ENCODE data around the gene PLCB4.

PLCB4 gene

DNA sequence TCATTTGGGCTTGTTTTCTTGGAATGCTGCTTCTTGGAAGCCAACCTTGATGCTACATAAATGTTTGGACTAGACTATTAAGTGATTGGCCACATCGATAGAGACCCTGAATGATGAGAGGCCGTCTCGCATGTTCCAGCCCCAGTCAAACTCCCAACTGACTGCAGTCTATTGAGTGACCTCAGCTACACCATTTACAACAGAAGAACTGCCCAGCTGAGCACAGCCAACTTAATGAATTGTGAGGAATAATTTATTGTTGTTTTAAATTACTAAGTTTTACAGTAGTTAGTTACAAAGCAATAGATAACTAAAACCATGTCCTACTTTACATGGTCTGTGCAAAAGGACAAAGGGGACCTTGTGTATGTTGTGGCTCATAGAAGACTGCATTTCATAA lies 63.0 kb downstream of the PLCB4 start:
- Histone ChIP-seq H3K9ac (ENCODE audit: low read length) (no peak overlapping the region), H3K36me3 (ENCODE audit: insufficient read depth, low read length) (no peaks in the 10 kb centered on the region), H3K4me3 (ENCODE audit: low read depth in 1 of 2, low read length in 2 of 2) (no peak overlapping the region), H3K27me3 (ENCODE audit: control insufficient read depth in 1 of 2, insufficient read depth in 2 of 2, low read length in 2 of 2) (no peaks in the 10 kb centered on the region), H3K9me3 (ENCODE audit: low read length) (peaks cover 14% of the 10 kb centered on the region), H3K4me1 (ENCODE audit: insufficient read depth, low read length) (peaks cover 12% of the 10 kb centered on the region), H3K27ac (ENCODE audit: low read depth, low read length) (no peak overlapping the region)

DNA sequence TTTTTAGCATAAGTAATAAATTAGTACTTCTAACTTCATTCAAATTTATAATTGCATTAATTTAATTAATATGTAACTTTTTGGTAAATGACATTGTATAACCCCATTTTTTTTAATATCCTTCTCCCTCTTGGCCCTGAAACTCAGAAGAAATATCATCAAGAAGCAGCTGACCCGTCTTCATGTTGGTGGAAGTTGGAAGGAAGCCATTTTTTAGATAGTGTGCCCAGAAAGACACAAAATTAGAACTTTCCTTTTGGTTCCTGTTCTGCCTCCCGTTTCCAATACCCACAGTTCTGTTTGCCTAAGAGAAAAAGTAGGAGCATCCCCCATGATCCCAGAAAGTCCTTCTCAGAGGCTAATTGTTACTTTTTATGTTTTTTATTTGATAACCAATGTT lies 65.5 kb downstream of the PLCB4 start:
- no peak overlapping the region for H3K27ac ChIP-seq (ENCODE audit: low read depth, low read length)
- no peaks in the 10 kb centered on the region for H3K27me3 ChIP-seq (ENCODE audit: control insufficient read depth in 1 of 2, insufficient read depth in 2 of 2, low read length in 2 of 2)
- peaks cover 12% of the 10 kb centered on the region for H3K4me1 ChIP-seq (ENCODE audit: insufficient read depth, low read length)
- no peak overlapping the region for H3K9ac ChIP-seq (ENCODE audit: low read length)
- H3K4me3 ChIP-seq (ENCODE audit: low read depth in 1 of 2, low read length in 2 of 2) = no peak overlapping the region
- no peaks in the 10 kb centered on the region for H3K36me3 ChIP-seq (ENCODE audit: insufficient read depth, low read length)
- peaks cover 14% of the 10 kb centered on the region for H3K9me3 ChIP-seq (ENCODE audit: low read length)

DNA sequence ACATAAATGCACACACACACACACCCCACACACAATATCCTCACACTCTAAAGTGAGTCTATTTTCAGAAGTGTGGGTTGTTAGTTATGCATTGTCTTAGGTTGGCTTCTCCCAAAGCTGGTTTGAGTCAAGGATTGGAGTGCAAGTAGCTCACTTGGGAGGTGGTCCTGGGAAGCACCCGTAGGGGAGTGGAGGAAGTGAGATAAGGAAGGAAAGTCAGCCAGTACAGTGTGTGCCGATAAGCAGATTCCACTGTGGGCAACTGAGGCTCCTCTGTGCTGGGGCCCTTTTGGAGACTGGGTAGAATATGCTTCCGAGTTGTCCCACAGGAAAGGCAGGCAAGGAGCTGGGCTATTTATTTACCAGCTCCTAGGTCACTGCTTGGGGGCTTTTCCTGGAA lies 67.2 kb downstream of the PLCB4 start:
- peaks cover 1% of the 10 kb centered on the region for H3K4me1 ChIP-seq (ENCODE audit: insufficient read depth, low read length)
- no peak overlapping the region for H3K9ac ChIP-seq (ENCODE audit: low read length)
- H3K9me3 ChIP-seq (ENCODE audit: low read length) = peaks cover 11% of the 10 kb centered on the region
- no peaks in the 10 kb centered on the region for H3K27me3 ChIP-seq (ENCODE audit: control insufficient read depth in 1 of 2, insufficient read depth in 2 of 2, low read length in 2 of 2)
- no peaks in the 10 kb centered on the region for H3K36me3 ChIP-seq (ENCODE audit: insufficient read depth, low read length)
- H3K27ac ChIP-seq (ENCODE audit: low read depth, low read length) = no peak overlapping the region
- no peak overlapping the region for H3K4me3 ChIP-seq (ENCODE audit: low read depth in 1 of 2, low read length in 2 of 2)

DNA sequence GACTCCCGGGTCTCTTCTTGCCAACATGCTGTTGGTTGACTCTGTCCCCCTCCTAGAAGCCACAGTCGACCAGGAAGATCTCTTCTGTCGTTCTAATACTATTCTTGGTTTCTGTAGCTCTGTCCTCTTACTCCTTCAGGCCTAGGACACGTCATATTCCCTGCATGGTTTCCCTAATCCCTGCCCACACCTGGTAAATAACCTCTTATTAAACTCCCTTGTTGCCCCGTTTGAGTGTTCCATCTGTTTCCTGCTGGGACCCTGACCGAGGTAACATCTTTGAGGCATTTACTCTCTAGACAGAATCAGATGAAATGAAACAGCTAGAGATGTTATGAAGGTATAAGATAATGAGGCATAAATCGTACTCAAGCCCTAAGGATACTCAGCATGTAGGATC lies 68.1 kb downstream of the PLCB4 start:
- Histone ChIP-seq H3K4me3 (ENCODE audit: low read depth in 1 of 2, low read length in 2 of 2) (no peak overlapping the region), H3K4me1 (ENCODE audit: insufficient read depth, low read length) (no peaks in the 10 kb centered on the region), H3K9ac (ENCODE audit: low read length) (no peak overlapping the region), H3K9me3 (ENCODE audit: low read length) (peaks cover 3% of the 10 kb centered on the region), H3K27me3 (ENCODE audit: control insufficient read depth in 1 of 2, insufficient read depth in 2 of 2, low read length in 2 of 2) (no peaks in the 10 kb centered on the region), H3K36me3 (ENCODE audit: insufficient read depth, low read length) (no peaks in the 10 kb centered on the region), H3K27ac (ENCODE audit: low read depth, low read length) (no peak overlapping the region)

DNA sequence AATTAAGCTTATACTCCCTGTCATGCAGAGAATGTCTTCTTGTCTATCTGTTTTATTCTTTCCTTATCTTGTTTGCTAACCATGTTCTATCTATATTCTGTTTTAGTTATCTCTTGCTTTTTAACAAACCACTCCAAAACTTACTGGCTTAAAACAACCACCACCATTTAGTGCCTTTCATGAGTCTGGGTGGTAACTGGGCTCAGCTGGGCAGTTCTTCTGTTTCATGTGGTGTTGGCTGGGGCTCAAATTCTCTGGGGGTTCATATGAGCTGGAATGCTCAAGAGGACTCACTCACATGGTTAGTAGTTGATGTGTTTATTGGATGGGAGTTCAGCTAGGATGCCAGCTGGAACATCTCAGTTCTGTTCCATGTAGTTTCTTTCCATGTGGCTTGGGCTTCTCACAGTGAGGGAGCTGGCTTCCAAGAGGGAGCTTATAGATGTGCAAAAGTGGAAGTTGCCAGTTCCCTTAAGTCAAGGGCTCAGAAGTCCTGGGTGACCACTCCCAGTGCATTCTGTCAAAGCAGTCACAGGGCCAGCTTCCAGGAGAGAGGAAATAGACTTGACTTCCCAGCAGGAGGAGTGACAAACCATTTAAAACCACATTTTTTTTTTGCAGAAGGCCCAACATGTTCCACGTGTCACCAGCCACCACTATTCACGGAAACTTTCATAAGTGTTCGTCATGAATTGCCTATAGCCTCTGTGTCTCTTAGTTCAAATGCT lies 70.4 kb downstream of the PLCB4 start:
- H3K36me3 ChIP-seq (ENCODE audit: insufficient read depth, low read length) = no peaks in the 10 kb centered on the region
- H3K4me1 ChIP-seq (ENCODE audit: insufficient read depth, low read length) = peaks cover 10% of the 10 kb centered on the region
- no peaks in the 10 kb centered on the region for H3K9me3 ChIP-seq (ENCODE audit: low read length)
- no peak overlapping the region for H3K27ac ChIP-seq (ENCODE audit: low read depth, low read length)
- no peak overlapping the region for H3K4me3 ChIP-seq (ENCODE audit: low read depth in 1 of 2, low read length in 2 of 2)
- no peaks in the 10 kb centered on the region for H3K27me3 ChIP-seq (ENCODE audit: control insufficient read depth in 1 of 2, insufficient read depth in 2 of 2, low read length in 2 of 2)
- H3K9ac ChIP-seq (ENCODE audit: low read length) = no peak overlapping the region

DNA sequence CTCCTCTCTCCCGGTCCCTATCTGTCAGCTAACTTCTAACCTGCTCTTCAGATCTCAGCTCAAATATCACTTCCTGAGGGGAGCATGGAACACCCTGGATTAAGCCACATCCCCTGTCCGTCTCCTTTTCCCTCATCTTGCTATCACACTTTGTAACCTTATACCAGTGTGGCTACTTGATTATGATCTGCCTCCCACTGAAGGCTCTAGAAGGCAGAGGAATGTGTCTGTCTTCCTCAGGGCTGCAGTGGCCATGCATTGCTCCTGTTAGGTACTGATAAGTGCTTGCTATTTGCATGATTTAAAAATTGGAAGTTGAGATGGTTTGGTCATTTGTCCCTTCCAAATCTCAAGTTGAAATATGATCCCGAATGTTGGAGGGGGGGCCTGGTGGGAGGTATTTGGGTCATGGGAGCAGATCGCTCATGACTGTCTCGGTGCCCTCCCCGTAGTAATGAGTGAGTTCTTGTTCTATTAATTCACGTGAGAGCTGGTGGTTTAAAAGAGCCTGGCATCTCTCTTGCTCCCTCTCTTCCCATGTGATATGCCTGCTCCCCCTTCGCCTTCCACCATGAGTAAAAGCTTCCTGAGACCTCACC lies 71.4 kb downstream of the PLCB4 start:
- Histone ChIP-seq H3K27me3 (ENCODE audit: control insufficient read depth in 1 of 2, insufficient read depth in 2 of 2, low read length in 2 of 2) (no peaks in the 10 kb centered on the region), H3K36me3 (ENCODE audit: insufficient read depth, low read length) (no peaks in the 10 kb centered on the region), H3K27ac (ENCODE audit: low read depth, low read length) (no peak overlapping the region), H3K4me3 (ENCODE audit: low read depth in 1 of 2, low read length in 2 of 2) (no peak overlapping the region), H3K9me3 (ENCODE audit: low read length) (no peaks in the 10 kb centered on the region), H3K4me1 (ENCODE audit: insufficient read depth, low read length) (peaks cover 10% of the 10 kb centered on the region), H3K9ac (ENCODE audit: low read length) (no peak overlapping the region)

DNA sequence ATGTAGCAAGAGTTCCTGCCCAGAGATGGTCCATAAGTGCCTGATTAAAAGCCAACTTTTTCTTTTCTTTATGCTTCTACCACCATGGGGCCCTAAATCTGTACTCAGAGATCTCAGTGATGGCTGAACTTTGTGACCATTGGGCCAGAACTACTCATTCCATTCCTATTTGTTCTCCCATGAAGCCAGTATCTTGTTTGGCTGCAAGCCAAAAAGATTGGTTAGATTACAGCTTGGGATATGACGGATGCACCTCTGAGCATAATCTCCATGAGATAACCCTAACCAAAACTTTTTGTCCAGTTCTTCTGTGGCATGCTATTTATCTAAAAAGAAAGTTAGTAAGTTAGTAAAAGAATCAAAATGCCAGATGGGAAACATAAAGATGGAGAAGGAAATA lies 72.2 kb downstream of the PLCB4 start:
- H3K36me3 ChIP-seq (ENCODE audit: insufficient read depth, low read length) = no peaks in the 10 kb centered on the region
- peaks cover 10% of the 10 kb centered on the region for H3K4me1 ChIP-seq (ENCODE audit: insufficient read depth, low read length)
- H3K9me3 ChIP-seq (ENCODE audit: low read length) = no peaks in the 10 kb centered on the region
- no peak overlapping the region for H3K4me3 ChIP-seq (ENCODE audit: low read depth in 1 of 2, low read length in 2 of 2)
- no peaks in the 10 kb centered on the region for H3K27me3 ChIP-seq (ENCODE audit: control insufficient read depth in 1 of 2, insufficient read depth in 2 of 2, low read length in 2 of 2)
- H3K27ac ChIP-seq (ENCODE audit: low read depth, low read length) = no peak overlapping the region
- H3K9ac ChIP-seq (ENCODE audit: low read length) = no peak overlapping the region

DNA sequence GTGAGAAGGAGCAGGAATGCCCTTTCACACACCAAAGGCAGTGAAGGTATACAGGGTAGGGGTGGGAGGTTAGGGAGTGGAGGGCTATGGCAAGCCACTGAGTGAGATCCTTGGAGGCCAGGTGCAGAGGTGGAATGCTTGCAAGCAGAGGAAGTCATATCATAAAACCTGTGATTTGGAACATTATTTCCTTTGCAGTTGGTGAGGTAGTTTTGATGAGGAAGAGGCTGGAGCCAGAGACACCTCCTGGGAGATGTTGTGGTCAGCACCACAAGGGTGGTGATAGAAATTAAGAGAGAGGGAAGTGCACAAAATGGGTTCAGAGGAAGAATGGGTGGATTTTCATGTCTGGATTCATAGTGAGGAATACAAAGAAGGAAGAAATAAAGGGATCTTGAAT lies 73.0 kb downstream of the PLCB4 start:
- H3K4me3 ChIP-seq (ENCODE audit: low read depth in 1 of 2, low read length in 2 of 2) = no peak overlapping the region

DNA sequence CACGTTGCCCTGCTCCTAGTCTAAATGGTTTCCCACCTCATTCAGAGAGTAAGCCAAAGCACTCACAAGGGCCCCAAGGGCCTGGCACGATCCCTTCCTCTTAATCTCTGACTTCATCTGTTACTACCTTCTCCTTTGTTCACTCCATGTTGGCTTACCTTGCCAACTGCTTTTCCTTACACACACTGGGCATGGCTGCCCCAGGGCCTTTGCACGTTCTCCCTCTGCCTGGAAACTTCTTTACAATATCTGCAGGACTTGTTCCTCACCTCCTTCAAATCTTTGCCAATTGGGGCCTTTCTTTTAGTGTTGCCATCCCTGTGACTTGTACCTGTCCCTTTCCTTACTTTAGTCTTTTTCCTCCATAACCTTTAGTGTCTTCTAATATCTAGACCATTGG lies 73.9 kb downstream of the PLCB4 start:
- no peak overlapping the region for H3K4me3 ChIP-seq (ENCODE audit: low read depth in 1 of 2, low read length in 2 of 2)
- no peak overlapping the region for H3K9ac ChIP-seq (ENCODE audit: low read length)
- H3K36me3 ChIP-seq (ENCODE audit: insufficient read depth, low read length) = no peaks in the 10 kb centered on the region
- H3K9me3 ChIP-seq (ENCODE audit: low read length) = no peaks in the 10 kb centered on the region
- H3K27me3 ChIP-seq (ENCODE audit: control insufficient read depth in 1 of 2, insufficient read depth in 2 of 2, low read length in 2 of 2) = no peaks in the 10 kb centered on the region
- no peak overlapping the region for H3K27ac ChIP-seq (ENCODE audit: low read depth, low read length)
- peaks cover 10% of the 10 kb centered on the region for H3K4me1 ChIP-seq (ENCODE audit: insufficient read depth, low read length)

More for the DNA sequence above, 73.0 kb downstream of the PLCB4 start:
- peaks cover 10% of the 10 kb centered on the region for H3K4me1 ChIP-seq (ENCODE audit: insufficient read depth, low read length)
- H3K9ac ChIP-seq (ENCODE audit: low read length) = no peak overlapping the region
- no peaks in the 10 kb centered on the region for H3K9me3 ChIP-seq (ENCODE audit: low read length)
- no peaks in the 10 kb centered on the region for H3K36me3 ChIP-seq (ENCODE audit: insufficient read depth, low read length)
- no peaks in the 10 kb centered on the region for H3K27me3 ChIP-seq (ENCODE audit: control insufficient read depth in 1 of 2, insufficient read depth in 2 of 2, low read length in 2 of 2)
- no peak overlapping the region for H3K27ac ChIP-seq (ENCODE audit: low read depth, low read length)

DNA sequence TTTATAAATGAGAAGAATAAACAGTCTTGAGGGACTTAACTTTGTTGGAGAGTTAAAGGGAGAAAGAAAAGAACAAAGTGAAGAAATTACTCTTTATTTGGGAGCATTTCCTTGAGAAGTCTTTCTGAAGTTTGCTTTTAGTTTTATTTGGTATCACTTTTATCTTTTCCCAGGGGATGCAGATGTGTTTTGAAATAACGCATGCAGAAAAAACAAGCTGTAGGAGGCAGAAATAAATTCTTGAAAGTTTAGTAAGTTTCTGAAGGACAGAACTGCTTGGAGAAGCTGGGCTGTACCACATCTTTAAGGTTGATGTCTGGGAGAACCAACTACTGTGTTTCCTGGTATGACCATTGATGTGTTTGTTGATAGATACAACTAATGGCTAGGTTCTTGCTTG lies 75.0 kb downstream of the PLCB4 start:
- H3K27me3 ChIP-seq (ENCODE audit: control insufficient read depth in 1 of 2, insufficient read depth in 2 of 2, low read length in 2 of 2) = no peaks in the 10 kb centered on the region
- no peaks in the 10 kb centered on the region for H3K36me3 ChIP-seq (ENCODE audit: insufficient read depth, low read length)
- H3K27ac ChIP-seq (ENCODE audit: low read depth, low read length) = no peak overlapping the region
- peaks cover 10% of the 10 kb centered on the region for H3K4me1 ChIP-seq (ENCODE audit: insufficient read depth, low read length)
- no peak overlapping the region for H3K9ac ChIP-seq (ENCODE audit: low read length)
- H3K9me3 ChIP-seq (ENCODE audit: low read length) = no peaks in the 10 kb centered on the region
- H3K4me3 ChIP-seq (ENCODE audit: low read depth in 1 of 2, low read length in 2 of 2) = no peak overlapping the region

DNA sequence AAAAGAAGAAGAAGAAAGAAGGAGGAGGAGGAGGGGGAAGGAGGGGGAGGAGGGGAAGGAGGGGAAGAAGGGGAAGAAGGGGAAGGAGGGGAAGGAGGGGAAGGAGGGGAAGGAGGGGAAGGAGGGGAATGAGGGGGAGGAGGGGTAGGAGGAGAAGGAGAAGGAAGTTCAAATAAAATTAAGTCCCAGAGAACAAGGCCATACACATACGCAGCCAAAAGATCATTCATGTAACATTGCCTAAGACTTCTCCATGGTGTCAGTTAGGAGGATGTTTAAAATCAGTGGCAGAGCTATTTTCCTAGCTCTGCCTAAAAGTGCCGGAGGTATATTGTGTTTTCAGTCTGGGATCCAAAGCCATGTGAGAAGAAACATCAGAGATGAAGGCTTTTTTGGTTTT lies 75.8 kb downstream of the PLCB4 start:
- Histone ChIP-seq H3K27me3 (ENCODE audit: control insufficient read depth in 1 of 2, insufficient read depth in 2 of 2, low read length in 2 of 2) (no peaks in the 10 kb centered on the region), H3K4me1 (ENCODE audit: insufficient read depth, low read length) (peaks cover 15% of the 10 kb centered on the region), H3K9ac (ENCODE audit: low read length) (no peak overlapping the region), H3K36me3 (ENCODE audit: insufficient read depth, low read length) (no peaks in the 10 kb centered on the region), H3K9me3 (ENCODE audit: low read length) (no peaks in the 10 kb centered on the region), H3K27ac (ENCODE audit: low read depth, low read length) (no peak overlapping the region), H3K4me3 (ENCODE audit: low read depth in 1 of 2, low read length in 2 of 2) (no peak overlapping the region)

DNA sequence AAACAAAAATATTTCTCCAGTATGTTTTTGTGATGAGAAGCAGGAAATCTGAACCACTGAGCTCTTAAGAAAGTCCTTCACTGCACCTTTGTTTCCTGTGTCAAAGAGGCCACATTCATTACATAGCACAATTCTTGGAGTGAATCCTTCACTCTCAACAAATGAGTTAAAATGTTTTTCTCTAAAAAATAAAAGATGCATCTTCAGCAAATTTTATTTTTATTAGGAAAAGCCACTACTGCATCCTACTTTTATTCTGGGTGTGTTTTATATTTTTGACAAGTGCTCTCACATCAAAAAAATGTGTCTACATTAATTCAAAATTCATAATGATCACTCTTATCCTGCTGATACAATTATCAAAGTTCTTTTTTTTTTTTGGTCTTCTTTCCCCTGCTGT lies 76.3 kb downstream of the PLCB4 start:
- Histone ChIP-seq H3K27ac (ENCODE audit: low read depth, low read length) (no peak overlapping the region), H3K4me3 (ENCODE audit: low read depth in 1 of 2, low read length in 2 of 2) (no peak overlapping the region), H3K27me3 (ENCODE audit: control insufficient read depth in 1 of 2, insufficient read depth in 2 of 2, low read length in 2 of 2) (no peaks in the 10 kb centered on the region), H3K36me3 (ENCODE audit: insufficient read depth, low read length) (no peaks in the 10 kb centered on the region), H3K4me1 (ENCODE audit: insufficient read depth, low read length) (peaks cover 17% of the 10 kb centered on the region), H3K9me3 (ENCODE audit: low read length) (no peaks in the 10 kb centered on the region), H3K9ac (ENCODE audit: low read length) (no peak overlapping the region)
